GM18505 (cell line): ENCODE measurements around the gene ERICH2.

Experiments
- ATAC-seq: cut with Tn5 transposase; IDR thresholded peaks from one replicate; pipeline ENCODE4 v1.9.1; 2021; ENCODE audit not compliant: unreplicated experiment
- POLR2A ChIP-seq: IDR thresholded peaks from 4 replicates; pipeline ENCODE4 v1.6.1; 2011; ENCODE audit warnings: borderline replicate concordance; ENCODE audit not compliant: insufficient read depth, insufficient read length; ENCODE audit errors: extremely low read depth

Gene ERICH2

GRCh38 chr2:170817093-170818035, 47.2 kb downstream of the ERICH2 start:
- TF ChIP-seq POLR2A, result no peak
- ATAC-seq, result no peak

- no peak for ATAC-seq
- no peak for TF ChIP-seq POLR2A
Observed at GRCh38 chr2:170818036-170818751, 48.0 kb downstream of the ERICH2 start.

DNA sequence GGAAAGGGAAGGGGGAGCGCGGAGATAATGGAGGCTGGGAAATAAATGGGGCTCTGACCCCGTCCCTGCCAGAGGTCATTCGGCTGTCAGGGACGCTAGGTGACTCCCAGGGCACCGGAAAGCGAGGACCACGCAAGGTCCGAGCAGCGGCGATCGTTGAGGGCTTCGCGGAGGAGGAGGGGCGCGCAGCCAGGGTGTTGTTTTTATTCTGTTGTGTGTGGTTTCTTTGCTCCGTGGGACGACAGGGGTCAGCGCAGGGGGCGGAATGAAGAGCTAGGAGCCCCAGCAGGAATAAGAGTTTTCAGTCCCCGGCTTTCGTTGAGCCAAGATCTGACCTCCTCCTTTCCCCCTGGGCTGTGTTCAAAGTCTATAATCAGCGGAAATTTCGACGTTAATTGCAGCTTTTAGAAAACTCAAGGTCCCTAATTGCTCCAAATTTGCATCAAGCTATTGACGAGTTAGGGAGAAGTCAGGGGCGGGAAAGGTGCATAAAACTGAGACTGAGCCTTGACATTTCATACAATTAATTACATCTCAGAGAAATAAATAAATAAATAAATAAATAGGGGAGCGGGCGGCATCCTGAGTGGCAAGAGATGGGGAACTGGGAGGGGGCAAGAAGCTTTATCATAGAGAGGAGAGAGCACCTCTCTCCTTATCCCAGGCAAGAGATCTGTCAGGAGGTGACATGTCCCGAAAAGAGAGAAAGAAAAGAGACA, 48.7 kb downstream of the ERICH2 start:
- no peak for TF ChIP-seq POLR2A
- no peak for ATAC-seq

GRCh38 chr2:170819680-170820664, 49.8 kb downstream of the ERICH2 start:
- TF ChIP-seq POLR2A, result no peak

DNA sequence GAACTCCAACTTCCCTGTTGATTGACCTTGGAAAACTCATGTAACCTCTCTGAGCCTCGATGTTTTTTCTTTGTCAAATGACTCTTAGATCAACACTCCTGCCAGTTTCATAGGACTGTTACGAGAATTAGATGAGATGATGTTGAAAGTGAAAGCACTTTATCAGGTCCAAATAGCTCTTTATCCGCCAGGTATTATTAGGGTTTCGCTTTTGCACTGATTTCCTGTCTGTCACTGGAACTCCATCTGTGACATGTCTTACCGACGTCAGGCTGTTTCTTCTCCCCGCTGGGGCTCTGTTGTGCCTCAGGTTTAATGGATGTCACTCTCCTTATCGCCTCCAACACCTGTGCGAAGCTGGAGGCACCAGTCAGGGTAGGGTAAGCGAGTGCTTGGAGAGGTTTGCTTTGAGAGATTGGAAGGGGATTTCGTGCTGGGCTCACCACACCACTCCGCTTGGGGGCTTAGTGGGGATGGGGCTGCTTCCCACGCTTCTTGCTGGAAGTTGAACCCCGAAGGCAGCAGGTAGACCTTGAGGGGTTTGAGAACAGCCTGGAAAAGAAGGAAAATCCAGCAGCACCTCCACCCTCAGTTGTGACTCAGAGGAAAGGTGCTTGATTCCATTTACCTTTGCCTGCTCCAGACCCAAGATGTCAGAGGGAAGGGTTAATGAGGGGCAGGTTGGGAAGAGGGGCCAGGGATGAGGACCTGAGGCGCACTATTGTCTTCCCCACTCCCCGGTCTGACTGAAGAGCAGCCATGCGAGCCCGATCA, 50.8 kb downstream of the ERICH2 start:
- no peak for TF ChIP-seq POLR2A
- ATAC-seq, result no peak

More at GRCh38 chr2:170819680-170820664, 49.8 kb downstream of the ERICH2 start:
- no peak for ATAC-seq

- ATAC-seq, result no peak
- TF ChIP-seq POLR2A, result no peak
Observed at GRCh38 chr2:170821531-170822289, 51.5 kb downstream of the ERICH2 start.

- ATAC-seq, result no peak
- no peak for TF ChIP-seq POLR2A
Observed at GRCh38 chr2:170822290-170823087, 52.3 kb downstream of the ERICH2 start.

DNA sequence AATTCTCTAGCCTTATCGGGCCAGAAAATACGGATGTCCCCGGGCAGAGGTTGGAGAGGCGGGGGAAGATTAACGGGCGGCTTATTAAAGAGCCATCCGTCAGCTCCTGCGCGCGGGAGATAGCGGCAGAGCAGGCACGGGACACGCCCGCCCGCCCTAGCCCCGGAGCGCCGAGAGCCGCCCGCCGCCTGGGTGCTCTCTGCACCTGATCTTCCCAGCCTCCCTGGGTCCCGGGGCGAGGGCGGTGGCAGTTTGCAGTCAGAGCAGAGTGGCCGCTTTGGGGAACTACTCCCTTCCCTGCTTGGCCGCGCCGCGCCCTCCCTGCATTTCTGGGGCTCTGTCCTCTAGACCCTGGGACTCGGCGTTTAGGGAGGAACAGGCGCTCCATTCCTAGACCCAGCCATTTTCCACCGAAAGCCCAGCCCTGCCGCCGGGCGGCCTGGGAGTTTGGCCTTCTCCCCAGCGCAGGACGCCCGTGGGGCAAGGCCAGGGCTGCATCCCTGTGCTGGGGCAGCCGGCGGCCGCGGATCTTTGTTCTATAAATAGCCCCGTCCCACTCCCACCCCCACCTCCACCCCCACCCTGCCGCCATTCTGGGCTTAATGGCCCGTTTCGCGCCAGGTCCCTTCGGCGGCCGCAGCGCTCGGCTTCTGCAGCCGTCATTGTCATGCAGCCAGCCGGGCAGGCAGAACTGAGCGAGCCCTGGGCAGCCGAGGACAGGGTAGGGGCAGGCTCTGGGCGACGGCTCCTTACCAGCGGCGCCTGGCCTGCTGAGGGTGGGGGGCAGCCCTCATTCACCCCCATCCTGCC, 53.1 kb downstream of the ERICH2 start:
- TF ChIP-seq POLR2A, result no peak
- no peak for ATAC-seq

- TF ChIP-seq POLR2A, result no peak
- ATAC-seq, result no peak
Observed at GRCh38 chr2:170823898-170824215, 53.7 kb downstream of the ERICH2 start.

DNA sequence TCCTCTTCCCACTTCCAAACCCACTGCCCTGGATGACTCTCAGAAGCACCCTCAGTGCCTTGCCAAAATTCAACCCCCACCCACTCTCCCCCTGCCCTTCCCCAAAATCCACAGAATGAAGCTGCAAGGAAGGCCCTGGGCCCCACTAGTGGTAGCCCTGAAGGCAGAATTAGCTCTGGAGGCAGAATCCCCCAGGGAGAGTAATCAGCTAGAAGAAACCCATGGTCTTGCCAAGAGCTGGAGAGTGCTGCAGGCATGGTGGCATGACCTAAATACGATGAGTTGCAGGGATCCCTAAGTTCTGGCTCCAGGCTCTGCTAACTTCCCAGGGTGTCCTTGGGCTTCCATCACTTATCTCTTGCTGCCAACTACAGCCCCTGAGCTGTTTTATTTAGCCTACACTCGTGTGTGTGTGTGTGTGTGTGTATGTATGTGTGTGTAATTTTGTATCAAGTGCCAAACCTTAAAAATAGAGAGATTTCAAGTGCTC, 54.4 kb downstream of the ERICH2 start:
- ATAC-seq, result no peak
- TF ChIP-seq POLR2A, result no peak
